CD4-positive, alpha-beta T cell (primary cell): ENCODE measurements around the gene GLCE. TPM values are rescaled to one million over a fixed set of nuclear protein-coding genes. Genes with fewer than 3 reads are reported as not detected.

Experiments used
- ATAC-seq: fragments of 200-7000 bp; cut with Tn5 transposase; one replicate; pipeline ENCODE4 v1.10.0; 2022; ENCODE audit warnings: mild to moderate bottlenecking; ENCODE audit not compliant: poor library complexity
- CTCF ChIA-PET: fragments of 350-600 bp; sonication (Branson Sonifier 250); formaldehyde crosslinking; loops from one replicate; lab custom pipeline; 2021; ENCODE audit warnings: antibody characterized with exemption, inconsistent platforms; lab: Charles Lee
- POLR2A ChIA-PET: fragments of 350-600 bp; sonication (Branson Sonifier 250); formaldehyde crosslinking; loops from one replicate; lab custom pipeline; 2021; ENCODE audit warnings: antibody characterized with exemption, inconsistent platforms; lab: Charles Lee
- DNase-seq, 14 experiments: peaks; one replicate each; pipeline ENCODE4 v3.0.0-alpha.2; 2013 to 2020; ENCODE audit warnings: mixed read lengths in 2 of 14
- H3K27ac ChIP-seq, 2 donors: one replicate each; pipeline versions ENCODE4 v1.5.1 to v1.7.0; 2013; ENCODE audit warnings: low read length in 2 of 2, low read depth in 1 of 2, mild to moderate bottlenecking in 1 of 2
- H3K27me3 ChIP-seq, 2 experiments: 1 replicate in 1 of 2; 2 replicates in 1 of 2; pipeline versions ENCODE4 v1.6.1 to v1.7.0; 2013; ENCODE audit warnings: low read length in 2 of 2, control low read depth in 1 of 2, mild to moderate bottlenecking in 1 of 2, moderate library complexity in 1 of 2; ENCODE audit not compliant: insufficient read depth in 2 of 2, control insufficient read depth in 1 of 2
- H3K36me3 ChIP-seq: one replicate; pipeline ENCODE4 v1.6.1; 2013; ENCODE audit warnings: low read length, control low read depth; ENCODE audit not compliant: insufficient read depth
- H3K4me1 ChIP-seq: one replicate; pipeline ENCODE4 v1.6.1; 2013; ENCODE audit warnings: low read length, control low read depth; ENCODE audit not compliant: insufficient read depth
- H3K4me3 ChIP-seq: one replicate; pipeline ENCODE4 v1.5.1; 2013; ENCODE audit warnings: mild to moderate bottlenecking, low read length, moderate library complexity
- H3K9me3 ChIP-seq, 2 experiments: 1 replicate in 1 of 2; 2 replicates in 1 of 2; pipeline versions ENCODE4 v1.6.1 to v1.7.0; 2013; ENCODE audit warnings: low read length in 2 of 2, mild to moderate bottlenecking in 2 of 2, control low read depth in 1 of 2, moderate library complexity in 1 of 2; ENCODE audit not compliant: control insufficient read depth in 1 of 2, insufficient read depth in 1 of 2
- H3K27ac Mint-ChIP-seq: one replicate; pipeline ENCODE4 v1.8.0; 2020; ENCODE audit warnings: mixed read lengths
- H3K27me3 Mint-ChIP-seq: one replicate; pipeline ENCODE4 v1.8.0; 2021; ENCODE audit warnings: mixed read lengths
- H3K36me3 Mint-ChIP-seq: one replicate; pipeline ENCODE4 v1.8.0; 2021; ENCODE audit warnings: low read depth, mixed read lengths
- H3K4me1 Mint-ChIP-seq: one replicate; pipeline ENCODE4 v1.8.0; 2021; ENCODE audit warnings: low read depth, mixed read lengths
- H3K4me3 Mint-ChIP-seq: one replicate; pipeline ENCODE4 v1.8.0; 2020; ENCODE audit warnings: mild to moderate bottlenecking, mixed read lengths
- H3K9me3 Mint-ChIP-seq: one replicate; pipeline ENCODE4 v1.8.0; 2020; ENCODE audit warnings: mixed read lengths
- intact Hi-C, 2 experiments: fragments of 100-400 bp; cut with DNase I in 1 of 2; cut with micrococcal nuclease in 1 of 2; formaldehyde crosslinking; loops; one replicate each; pipeline versions ENCODE4 v1.15.1 to v1.9.0; 2023 to 2025; cut with DNase I, micrococcal nuclease
- total RNA-seq, 174 experiments: library from RNA in 2 of 174; stranded (reverse) in 2 of 174; gene quantifications; one replicate each; pipeline ENCODE4 v1.2.3 and lab custom pipeline; 2021 to 2026
- TF ChIP-seq, protein P1 (sequence below): fragments of 200-600 bp; IDR thresholded peaks from one replicate; pipeline ENCODE4 v1.8.0; 2022; ENCODE audit warnings: antibody characterized with exemption, mild to moderate bottlenecking

Gene GLCE
- total RNA-seq, 2 experiments from 2014 or later: 3.2 TPM

DNA sequence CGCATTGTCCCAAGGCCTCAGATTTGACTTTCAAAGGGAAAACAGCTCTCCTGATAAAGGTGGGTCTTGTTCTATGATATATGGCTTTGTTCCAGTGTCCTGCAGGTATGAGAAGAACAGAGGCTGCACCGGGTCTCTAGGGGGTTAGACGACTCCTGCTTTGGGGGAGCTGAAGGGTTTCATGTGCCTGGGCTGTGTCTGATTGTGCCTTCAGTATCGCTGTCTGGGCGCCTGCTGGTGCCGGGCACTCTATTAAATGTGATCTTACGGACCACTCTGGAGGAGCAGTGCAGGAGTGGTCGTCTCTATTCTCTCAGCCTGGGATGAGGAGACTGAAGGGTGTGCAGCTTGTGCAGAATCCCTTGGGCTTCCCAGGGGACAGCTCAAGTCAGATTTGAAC, 154.3 kb downstream of the GLCE start:
- peaks cover 17% of the 10 kb centered on the region for H3K27me3 Mint-ChIP-seq
- Histone ChIP-seq H3K4me3 (no peak overlapping the region), H3K27me3 (peaks cover 0 to 5% of the 10 kb centered on the region in 2 experiments), H3K27ac (no peak overlapping the region), H3K4me1 (peaks cover 2% of the 10 kb centered on the region), H3K9me3 (no peaks in the 10 kb centered on the region), H3K36me3 (no peaks in the 10 kb centered on the region)
- H3K4me1 Mint-ChIP-seq: no peaks in the 10 kb centered on the region
- CTCF ChIA-PET: no interaction called here
- POLR2A ChIA-PET: no interaction called here
- no peak overlapping the region for H3K27ac Mint-ChIP-seq
- DNase-seq (no peak), ATAC-seq (no peak)
- TF ChIP-seq, protein P1, sequence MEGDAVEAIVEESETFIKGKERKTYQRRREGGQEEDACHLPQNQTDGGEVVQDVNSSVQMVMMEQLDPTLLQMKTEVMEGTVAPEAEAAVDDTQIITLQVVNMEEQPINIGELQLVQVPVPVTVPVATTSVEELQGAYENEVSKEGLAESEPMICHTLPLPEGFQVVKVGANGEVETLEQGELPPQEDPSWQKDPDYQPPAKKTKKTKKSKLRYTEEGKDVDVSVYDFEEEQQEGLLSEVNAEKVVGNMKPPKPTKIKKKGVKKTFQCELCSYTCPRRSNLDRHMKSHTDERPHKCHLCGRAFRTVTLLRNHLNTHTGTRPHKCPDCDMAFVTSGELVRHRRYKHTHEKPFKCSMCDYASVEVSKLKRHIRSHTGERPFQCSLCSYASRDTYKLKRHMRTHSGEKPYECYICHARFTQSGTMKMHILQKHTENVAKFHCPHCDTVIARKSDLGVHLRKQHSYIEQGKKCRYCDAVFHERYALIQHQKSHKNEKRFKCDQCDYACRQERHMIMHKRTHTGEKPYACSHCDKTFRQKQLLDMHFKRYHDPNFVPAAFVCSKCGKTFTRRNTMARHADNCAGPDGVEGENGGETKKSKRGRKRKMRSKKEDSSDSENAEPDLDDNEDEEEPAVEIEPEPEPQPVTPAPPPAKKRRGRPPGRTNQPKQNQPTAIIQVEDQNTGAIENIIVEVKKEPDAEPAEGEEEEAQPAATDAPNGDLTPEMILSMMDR: no peak
- intact Hi-C loops: no loop called here
- no peak overlapping the region for H3K4me3 Mint-ChIP-seq
- H3K9me3 Mint-ChIP-seq: no peaks in the 10 kb centered on the region
- H3K36me3 Mint-ChIP-seq: no peaks in the 10 kb centered on the region

DNA sequence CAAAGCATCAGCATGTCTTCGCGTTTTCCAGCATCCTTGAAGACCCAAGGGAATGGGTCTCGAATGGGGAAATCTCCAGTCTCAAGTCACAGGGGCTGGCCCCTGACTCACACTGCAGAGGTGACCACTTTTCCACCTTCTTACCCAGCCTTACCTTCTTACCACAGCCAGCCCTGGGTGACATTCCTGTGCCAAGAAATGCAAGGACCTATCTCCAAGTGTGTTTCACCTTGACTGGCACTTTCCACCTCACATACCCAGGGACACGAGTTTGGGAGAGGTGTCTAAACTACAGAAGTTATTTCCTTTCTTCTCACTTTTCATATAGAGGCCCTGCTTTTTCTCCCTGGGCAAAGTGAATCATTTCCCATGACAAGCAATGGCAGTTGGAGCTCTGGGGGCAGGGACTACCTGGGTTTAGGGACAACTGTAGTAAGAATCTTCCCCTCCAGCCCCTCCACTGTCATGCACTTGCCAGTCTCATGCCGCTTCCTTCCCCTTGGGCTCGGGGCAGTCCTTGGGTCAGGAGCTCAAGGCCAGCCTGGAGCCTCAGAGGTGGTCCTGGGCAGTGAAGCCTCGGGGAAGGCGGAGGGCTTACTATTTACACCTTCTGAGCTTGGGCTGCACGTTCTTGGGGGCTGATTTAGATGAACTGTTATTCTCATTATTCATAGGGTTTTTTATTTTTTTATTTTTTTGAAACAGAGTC, 155.1 kb downstream of the GLCE start:
- Histone ChIP-seq H3K4me1 (peaks cover 2% of the 10 kb centered on the region), H3K27ac (no peak overlapping the region), H3K9me3 (no peaks in the 10 kb centered on the region), H3K4me3 (no peak overlapping the region), H3K27me3 (peaks cover 0 to 5% of the 10 kb centered on the region in 2 experiments), H3K36me3 (no peaks in the 10 kb centered on the region)
- H3K4me3 Mint-ChIP-seq: no peak overlapping the region
- H3K27me3 Mint-ChIP-seq: peaks cover 14% of the 10 kb centered on the region
- TF ChIP-seq, protein P1: no peak
- ChIA-PET CTCF (no interaction called here), POLR2A (no interaction called here)
- H3K27ac Mint-ChIP-seq: no peak overlapping the region
- ATAC-seq (no peak), DNase-seq (no peak)
- H3K9me3 Mint-ChIP-seq: no peaks in the 10 kb centered on the region
- intact Hi-C loops: no loop called here
- no peaks in the 10 kb centered on the region for H3K4me1 Mint-ChIP-seq
- no peaks in the 10 kb centered on the region for H3K36me3 Mint-ChIP-seq

DNA sequence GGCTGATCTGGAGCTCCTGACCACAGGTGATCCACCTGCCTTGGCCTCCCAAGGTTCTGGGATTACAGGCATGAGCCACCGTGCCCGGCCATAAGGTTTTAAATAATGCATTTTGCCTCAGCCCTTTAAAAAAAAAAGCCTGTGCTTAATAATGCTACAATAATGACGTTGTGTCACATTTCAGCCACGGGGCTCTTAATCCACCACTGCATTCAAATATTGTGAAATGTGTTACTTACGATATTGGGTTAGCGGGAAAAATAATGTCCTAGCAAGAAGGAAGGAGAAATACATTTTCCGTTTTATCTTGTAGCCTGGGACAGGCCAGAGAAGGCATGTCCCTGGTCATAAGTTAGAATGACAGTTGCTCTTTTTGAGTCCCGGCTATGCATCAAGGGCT, 155.9 kb downstream of the GLCE start:
- CTCF ChIA-PET: no interaction called here

More for the DNA sequence above, 155.9 kb downstream of the GLCE start:
- H3K27ac ChIP-seq: no peak overlapping the region
- H3K4me3 ChIP-seq: no peak overlapping the region
- intact Hi-C loops: no loop called here
- no peaks in the 10 kb centered on the region for H3K9me3 ChIP-seq
- TF ChIP-seq, protein P1: no peak
- no peak for DNase-seq
- H3K4me1 ChIP-seq: peaks cover 2% of the 10 kb centered on the region
- H3K27me3 ChIP-seq: peaks cover 0 to 5% of the 10 kb centered on the region in 2 experiments
- H3K36me3 Mint-ChIP-seq: no peaks in the 10 kb centered on the region
- POLR2A ChIA-PET: no interaction called here
- H3K4me3 Mint-ChIP-seq: no peak overlapping the region
- no peak overlapping the region for H3K27ac Mint-ChIP-seq
- no peak for ATAC-seq
- H3K27me3 Mint-ChIP-seq: peaks cover 9% of the 10 kb centered on the region
- no peaks in the 10 kb centered on the region for H3K9me3 Mint-ChIP-seq
- H3K36me3 ChIP-seq: no peaks in the 10 kb centered on the region
- H3K4me1 Mint-ChIP-seq: peaks cover 7% of the 10 kb centered on the region
